NCI-H510A (cell line): ENCODE measurements around the gene HTR4.
"Not testable (repeated sequence)": the region's sequence is repeated elsewhere in the genome, so short reads cannot be mapped to it uniquely, and the experiment has no call there.

Experiments
- DNase-seq: peaks from one replicate; lab custom pipeline; 2025; lab: John Stamatoyannopoulos, UW

The HTR4 gene

GRCh38 chr5:148532969-148533670 is 121.2 kb downstream of the HTR4 start:
- DNase-seq, result no peak

- DNase-seq, result not testable (repeated sequence)
Measured at GRCh38 chr5:148529450-148529849, 124.9 kb downstream of the HTR4 start.

GRCh38 chr5:148524721-148525120 is 129.6 kb downstream of the HTR4 start:
- DNase-seq, result no peak

GRCh38 chr5:148523139-148523538 is 131.2 kb downstream of the HTR4 start:
- DNase-seq, result no peak

- DNase-seq, result no peak
Measured at GRCh38 chr5:148515460-148515859, 138.9 kb downstream of the HTR4 start.

- no peak for DNase-seq
Measured at GRCh38 chr5:148514344-148514743, 140.0 kb downstream of the HTR4 start.

DNA sequence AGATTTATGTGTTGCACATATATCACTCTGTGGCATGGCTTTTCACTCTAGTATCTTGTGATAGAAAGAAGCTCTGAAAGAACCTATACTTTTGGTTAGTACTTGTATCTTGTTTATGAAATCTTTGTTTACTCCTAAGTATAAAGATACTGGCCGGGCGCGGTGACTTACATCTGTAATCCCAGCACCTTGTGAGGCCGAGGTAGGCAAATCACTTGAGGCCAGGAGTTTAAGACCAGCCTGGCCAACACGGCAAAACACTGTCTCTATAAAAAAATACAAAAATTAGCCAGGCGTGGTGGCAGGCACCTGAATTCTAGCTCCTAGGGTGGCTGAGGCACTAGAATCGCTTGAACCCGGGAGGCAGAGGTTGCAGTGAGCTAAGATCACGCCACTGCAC is 141.8 kb downstream of the HTR4 start:
- DNase-seq, result no peak

DNA sequence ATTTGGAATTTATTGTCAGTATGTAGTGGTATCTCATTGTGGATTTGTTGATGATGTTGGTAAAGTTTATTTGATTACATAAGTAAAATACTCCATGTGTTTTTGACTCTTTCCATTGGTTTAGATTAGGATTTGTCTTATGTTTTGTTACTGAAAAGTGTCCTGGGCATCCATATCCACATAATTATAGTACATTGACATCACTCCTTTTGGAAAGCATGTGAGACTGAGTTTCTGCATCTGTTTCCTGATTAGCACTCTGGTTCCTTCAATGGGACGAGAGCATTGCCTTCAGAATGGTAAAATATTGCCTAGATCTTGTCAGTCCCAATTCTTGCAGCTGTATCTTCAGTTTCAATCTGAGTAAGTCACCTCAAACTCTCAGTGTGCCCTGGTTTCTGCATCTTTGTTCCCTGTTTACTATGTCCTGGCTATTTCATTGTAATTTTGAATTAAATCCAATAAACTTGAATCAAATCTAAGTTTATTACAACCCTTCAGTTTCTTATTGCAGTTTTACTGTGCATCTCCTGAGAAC is 142.4 kb downstream of the HTR4 start:
- no peak for DNase-seq

DNA sequence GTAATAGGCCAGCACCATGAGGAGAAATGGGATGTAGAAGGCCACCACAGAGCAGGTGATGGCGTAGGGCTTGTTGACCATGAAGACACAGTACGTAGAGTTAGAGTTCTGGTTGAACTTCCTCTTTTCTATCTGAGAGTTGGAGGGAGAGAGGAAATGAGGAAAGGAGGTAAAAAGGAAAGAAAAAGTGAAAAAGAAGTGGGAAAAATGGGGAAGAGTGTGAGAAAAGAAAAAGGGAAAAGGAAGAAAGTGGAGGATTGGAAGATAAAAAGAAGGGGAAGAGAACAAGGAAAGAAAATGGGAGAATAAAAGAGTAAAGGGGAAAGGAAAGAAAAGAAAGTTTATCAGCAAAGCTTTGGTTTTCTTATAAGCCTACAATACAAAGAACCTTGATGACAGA is 144.4 kb downstream of the HTR4 start:
- no peak for DNase-seq

DNA sequence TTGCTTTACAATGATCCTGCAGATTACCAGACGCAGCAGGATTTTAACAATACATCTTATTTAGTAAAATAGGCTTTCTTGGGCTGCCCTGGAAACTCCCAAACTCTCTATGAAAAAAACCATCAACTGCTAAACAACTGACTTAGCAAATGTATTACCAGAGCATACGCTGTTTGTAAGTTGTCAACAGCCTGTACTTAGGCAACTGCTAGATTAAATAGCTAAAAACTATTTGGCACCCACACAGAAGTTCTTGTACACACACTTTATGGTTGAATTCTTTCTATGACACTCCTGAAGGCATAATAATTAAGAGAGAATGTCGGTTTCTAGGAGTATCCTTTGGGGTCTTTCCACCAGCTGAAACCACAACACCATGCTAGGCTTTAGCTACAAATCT is 146.7 kb downstream of the HTR4 start:
- no peak for DNase-seq

DNA sequence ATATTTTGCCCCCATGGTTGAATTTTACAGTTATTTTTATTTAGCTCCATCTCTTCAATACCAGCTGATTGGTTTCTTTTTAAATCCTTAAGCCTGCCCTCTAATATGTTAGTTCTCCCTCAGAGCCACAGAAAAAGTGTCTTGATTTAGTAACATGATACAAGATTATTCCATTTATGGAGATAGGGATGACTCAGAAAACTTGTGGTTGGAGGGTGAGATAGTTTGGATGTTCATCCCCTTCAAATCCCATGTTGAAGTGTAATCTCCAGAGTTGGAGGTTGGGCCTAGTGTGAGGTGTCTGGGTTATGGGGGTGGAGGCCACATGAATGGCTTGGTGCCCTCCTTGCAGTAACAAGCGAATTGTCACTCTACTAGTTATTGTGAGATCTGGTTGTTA is 154.9 kb downstream of the HTR4 start:
- no peak for DNase-seq

- DNase-seq, result no peak
Measured at GRCh38 chr5:148497757-148498156, 156.6 kb downstream of the HTR4 start.

- no peak for DNase-seq
Measured at GRCh38 chr5:148492351-148492750, 162.0 kb downstream of the HTR4 start.

- DNase-seq, result no peak
Measured at GRCh38 chr5:148491793-148492184, 162.5 kb downstream of the HTR4 start.

DNA sequence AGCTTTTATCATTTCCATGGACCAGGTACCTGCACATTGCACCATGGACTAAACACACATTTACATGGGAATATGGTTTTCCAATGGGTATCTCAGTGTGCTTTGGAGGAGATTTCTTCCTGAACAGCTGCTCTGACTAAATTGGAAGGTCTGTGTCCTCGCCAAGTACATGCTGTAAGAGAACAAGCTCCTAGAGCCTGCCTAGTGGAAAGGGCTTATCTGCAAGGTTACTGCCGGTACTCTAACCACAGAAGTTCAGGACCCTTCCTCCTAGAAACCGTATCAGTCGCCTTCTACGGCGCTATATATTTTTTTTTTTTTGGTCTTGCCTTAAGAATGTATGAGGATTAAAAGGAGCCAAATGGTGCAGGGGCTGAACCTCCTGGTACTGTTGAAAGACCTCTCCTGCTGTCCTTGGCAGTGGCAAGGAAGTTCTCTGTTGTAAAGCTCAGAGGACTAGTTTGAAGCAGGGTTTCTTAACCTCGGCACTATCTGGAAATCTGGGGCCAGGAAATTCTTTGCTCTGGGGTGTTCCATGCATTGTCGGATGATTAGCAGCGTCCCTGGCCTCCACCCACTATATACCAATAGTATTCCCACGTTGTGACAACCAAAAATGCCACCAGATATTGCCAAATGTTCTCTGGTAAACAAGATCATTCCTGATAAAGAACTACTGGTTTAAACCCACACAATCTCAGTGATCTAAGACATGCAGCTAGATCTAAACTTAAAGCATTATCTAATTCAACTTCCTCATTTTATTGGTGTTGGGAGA is 163.1 kb downstream of the HTR4 start:
- no peak for DNase-seq

GRCh38 chr5:148488757-148489156 is 165.6 kb downstream of the HTR4 start:
- no peak for DNase-seq

GRCh38 chr5:148486456-148486855 is 167.9 kb downstream of the HTR4 start:
- DNase-seq, result no peak

GRCh38 chr5:148484651-148485050 is 169.7 kb downstream of the HTR4 start:
- no peak for DNase-seq

DNA sequence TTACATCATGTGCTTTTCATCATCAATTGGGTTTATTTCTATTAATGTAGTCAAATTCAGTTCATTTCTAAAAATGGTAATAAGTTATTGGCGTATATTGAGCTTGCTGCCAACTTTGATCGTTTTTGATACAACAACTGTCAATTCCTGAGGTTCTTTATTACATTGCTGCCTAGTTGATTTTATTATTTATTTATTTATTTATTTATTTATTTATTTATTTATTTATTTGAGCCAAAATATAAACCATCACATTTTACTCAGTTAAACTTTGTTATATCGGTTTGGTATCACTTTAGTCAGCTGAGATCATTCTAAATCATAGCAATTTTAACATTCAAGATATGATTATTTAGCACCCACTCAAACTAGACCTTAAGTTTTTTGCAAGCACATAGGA is 170.6 kb downstream of the HTR4 start:
- no peak for DNase-seq

GRCh38 chr5:148482697-148483462 is 171.4 kb downstream of the HTR4 start:
- no peak for DNase-seq

DNA sequence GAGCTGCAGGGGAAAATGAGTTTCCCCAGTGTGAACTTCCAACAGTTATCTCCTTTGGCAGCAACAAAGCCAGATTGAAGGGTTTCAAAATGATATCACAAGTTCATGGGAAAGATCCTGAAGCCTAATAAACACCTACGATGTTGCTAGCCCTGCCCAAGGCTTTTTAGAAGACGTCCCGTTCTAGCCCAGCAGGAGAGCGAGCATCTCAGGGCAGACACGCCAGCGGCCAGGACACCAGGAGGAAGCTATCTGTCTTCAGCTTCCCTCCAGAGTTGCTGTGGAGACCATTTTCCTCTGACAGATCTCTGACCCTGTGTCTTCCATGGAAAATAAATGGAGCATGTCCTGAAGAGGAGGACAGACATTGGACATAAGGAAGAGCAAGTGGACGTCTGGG is 172.1 kb downstream of the HTR4 start:
- DNase-seq, result no peak

GRCh38 chr5:148477429-148477828 is 176.9 kb downstream of the HTR4 start:
- DNase-seq, result no peak

DNA sequence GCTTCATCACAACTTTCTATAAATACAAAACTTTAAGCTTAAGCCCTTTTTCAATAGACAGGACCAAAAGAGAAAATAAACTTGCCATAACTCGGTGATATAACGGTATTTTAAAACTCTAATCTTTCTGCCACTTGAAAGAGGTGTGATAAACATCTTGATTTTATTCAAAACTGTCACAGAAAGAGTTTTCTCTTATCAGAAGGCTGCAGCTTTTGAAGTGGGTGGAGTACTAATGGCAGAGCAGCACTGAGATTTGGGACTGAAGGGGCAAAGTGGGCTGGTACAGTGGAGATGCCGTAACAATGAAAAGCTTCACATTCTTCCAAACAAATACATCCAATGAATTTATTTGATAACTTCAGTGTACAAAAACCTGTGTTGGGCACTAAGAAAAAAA is 178.0 kb downstream of the HTR4 start:
- no peak for DNase-seq
